GM21576 (cell line): ENCODE measurements around the gene FAM174B.
A peak's percentile ranks its signal among the peaks of the same experiment; 100 is the strongest.

ENCODE experiments used
- ATAC-seq: cut with Tn5 transposase; IDR thresholded peaks from one replicate; pipeline ENCODE4 v1.9.1; 2021; ENCODE audit warnings: mild to moderate bottlenecking, moderate library complexity; ENCODE audit not compliant: unreplicated experiment

FAM174B gene

DNA sequence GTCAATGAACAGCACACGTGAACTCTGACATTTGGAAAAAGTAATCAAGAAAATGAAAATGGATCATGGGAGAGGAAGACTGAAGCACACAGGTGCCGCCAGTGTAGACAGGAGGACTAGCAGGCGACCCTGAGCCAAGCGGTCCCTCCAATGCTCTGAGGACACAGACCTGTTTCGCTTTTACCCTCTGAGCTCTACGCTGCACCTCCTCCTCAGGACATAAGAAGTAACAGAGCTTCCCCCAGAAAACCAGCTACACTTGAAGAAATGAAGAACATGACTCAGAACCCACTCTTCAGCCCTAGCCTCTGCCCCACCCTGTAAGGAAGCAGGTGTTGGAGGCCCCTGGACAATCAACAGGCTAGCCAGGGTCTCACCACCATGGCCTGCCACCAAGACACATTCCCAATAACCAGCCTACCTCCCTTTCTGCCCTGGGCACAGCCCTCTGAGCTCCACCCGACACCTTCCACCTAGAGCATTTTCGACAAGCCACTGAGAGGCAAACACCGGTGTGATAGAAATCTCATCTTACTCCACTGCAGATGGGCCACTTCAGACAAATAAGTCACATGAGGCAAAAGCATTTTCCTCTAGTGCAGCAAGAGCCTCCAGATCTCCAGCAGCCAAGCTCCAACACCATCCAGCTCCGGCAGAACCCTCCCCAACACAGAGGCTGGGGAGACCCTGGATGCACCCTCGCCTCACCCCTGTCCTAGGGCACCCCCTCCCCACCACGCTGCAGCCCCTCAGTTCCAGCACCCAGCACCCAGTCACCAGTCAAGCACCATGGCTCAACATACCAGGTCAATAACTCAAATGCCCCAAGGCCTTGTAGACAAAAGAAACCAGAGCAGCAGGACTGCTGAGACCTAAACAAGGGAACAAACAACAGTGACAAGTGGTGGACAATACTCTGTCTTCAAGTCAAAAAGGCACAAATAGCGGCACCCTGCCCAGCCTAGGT lies 11.4 kb downstream of the FAM174B start:
- peak; percentile 48 for ATAC-seq

DNA sequence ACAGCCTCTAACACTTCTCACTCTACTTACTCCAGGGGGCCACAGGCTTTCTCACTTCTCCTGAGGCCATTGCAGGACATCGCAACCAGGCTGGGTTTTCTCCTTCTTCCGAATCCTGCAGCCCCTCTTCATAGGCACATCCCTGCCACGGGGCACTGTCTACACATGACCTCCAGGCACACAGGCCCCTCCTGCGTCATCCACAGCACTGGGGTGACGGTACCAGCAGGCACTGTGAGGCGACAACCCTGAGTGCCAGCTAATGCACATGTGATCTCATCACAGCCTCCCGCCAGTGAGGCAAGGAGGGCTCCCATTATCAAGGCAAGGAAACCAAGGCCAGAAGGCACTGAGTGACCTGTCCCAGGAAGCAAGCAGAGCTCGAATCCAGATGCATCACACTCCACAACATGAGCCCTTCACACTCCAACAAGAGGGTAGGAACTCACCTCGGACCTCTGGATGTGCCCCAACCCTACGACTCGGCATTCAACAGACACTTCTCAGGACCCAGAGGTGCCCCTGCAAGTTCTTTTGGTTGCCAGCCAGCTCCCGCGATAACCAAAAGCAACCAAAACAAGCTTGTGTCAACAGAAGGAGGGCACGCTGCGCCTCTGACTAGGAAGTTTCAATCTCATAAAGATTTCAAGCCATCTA lies 16.7 kb downstream of the FAM174B start:
- no peak for ATAC-seq

- no peak for ATAC-seq
Measured at GRCh38 chr15:92638291-92638708, 17.3 kb downstream of the FAM174B start.

GRCh38 chr15:92637626-92638025 lies 17.9 kb downstream of the FAM174B start:
- ATAC-seq = no peak

GRCh38 chr15:92636908-92637481 lies 18.6 kb downstream of the FAM174B start:
- peak; percentile 41 for ATAC-seq

DNA sequence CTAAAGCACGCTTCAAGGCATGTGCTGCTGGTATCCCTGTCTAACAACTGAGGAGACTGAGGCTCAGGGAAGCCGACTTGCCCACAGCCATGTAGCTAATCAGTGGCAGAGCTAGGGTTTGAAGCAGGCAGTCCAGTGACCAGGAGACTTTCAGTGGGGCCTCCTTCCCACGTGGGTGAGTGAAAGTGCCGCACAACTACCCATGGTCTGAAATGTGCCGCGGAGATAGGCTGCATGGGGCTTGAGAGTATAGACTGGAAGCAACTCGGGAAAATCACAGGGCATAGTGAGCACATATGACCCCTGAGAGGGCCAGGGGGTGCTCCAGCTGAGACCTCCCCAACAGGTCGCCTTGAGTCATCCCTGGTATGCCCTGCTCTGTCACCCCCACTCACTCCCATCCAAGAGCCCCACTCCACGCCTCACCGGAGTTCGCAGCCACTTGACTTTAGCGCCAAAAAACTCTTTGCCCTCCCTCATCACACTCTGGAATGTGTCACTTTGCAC lies 19.1 kb downstream of the FAM174B start:
- no peak for ATAC-seq

GRCh38 chr15:92634671-92635201 lies 20.8 kb downstream of the FAM174B start:
- no peak for ATAC-seq

DNA sequence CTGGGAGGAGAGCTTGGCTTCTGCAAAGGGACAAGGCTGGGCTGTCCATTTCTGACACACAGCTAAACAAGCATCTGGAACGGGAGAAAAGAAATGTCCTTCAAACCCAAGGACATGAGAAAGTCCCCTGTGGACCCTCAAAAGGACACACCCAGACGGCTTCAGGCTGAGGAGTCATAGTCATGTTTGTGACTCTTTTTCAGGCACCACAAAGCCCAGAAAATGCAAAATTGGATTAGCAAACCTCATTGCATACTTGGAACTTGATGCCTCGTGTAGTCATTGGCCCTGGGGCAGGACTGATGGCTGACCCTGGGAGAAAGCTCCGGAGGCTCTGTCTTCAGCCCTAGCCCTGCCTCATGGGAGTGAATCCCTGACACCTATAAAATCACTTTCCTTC lies 21.5 kb downstream of the FAM174B start:
- no peak for ATAC-seq

DNA sequence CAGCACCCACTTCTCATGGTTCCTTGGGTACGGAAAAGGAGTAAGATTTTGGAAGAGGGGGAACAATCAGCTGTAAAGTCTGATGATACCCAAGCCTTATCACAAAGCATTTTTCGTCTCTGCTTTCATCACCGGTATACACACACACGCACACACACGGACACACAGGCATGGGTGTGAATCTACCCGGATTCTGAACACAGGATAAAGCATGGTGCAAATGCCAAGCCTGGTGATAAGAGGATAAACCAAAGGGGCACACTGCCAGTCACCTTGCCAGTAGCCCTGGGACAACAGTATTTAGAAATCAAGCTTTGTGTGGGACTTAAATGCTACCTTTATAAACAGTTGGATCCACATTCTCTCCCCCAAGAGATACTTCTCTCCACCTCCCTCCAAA lies 22.2 kb downstream of the FAM174B start:
- no peak for ATAC-seq

GRCh38 chr15:92633001-92633400 lies 22.6 kb downstream of the FAM174B start:
- no peak for ATAC-seq

DNA sequence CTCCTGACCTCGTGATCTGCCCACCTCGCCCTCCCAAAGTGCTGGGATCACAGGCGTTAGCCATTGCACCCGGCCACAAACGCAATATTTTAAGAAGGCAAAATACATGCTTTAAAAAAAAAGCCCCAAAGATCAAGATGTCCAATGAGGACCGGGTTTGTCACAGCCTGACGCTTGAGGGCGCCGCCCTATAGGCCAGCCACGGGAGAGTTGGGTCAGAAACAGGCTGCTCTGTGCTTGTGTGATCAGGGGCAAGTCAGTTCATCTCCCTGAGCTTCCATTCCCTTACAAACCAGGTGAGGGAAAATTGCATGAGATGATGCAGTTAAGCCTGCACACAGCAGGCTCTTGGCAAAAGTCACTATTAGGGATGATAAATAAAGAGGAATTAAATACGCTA lies 23.9 kb downstream of the FAM174B start:
- ATAC-seq = no peak

GRCh38 chr15:92629975-92630626 lies 25.5 kb downstream of the FAM174B start:
- ATAC-seq = no peak

GRCh38 chr15:92629276-92629974 lies 26.1 kb downstream of the FAM174B start:
- ATAC-seq = no peak

GRCh38 chr15:92627014-92627413 lies 28.6 kb downstream of the FAM174B start:
- ATAC-seq = no peak

GRCh38 chr15:92625251-92625980 lies 30.2 kb downstream of the FAM174B start:
- peak; percentile 76 for ATAC-seq

- ATAC-seq = no peak
Measured at GRCh38 chr15:92624401-92624991, 31.1 kb downstream of the FAM174B start.

- ATAC-seq = no peak
Measured at GRCh38 chr15:92623435-92623834, 32.1 kb downstream of the FAM174B start.

DNA sequence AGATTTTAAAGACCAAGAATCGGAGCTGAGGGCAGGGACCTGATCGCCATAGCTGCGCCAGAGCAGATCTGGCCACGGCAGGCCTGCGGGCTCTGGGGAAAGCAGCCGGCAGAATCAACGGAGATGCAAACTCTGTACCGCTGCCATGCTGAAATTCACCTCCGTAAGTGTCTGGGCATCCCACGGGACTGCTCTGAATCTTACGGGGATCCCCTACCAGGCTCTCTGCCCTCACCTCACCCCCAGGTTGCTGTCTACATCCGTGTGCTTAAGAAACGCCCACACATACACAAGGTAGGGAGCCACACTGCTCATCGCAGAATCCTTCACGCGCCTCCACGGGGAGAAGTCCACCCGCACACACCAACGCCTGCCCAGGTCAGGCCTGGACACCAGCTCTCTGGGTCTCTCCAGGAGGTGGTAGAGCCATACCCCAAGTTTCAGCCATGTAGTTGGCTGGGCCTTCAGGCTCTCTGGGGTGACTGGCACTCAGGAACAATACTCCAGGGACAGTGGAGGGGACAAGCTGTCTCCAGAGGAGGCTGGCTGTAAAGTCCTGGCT lies 33.5 kb downstream of the FAM174B start:
- no peak for ATAC-seq

- no peak for ATAC-seq
Measured at GRCh38 chr15:92620991-92621390, 34.6 kb downstream of the FAM174B start.
